Panc1 (cell line): ENCODE measurements around the gene NCAPD2.

Experiments
- CTCF ChIP-seq: fragments of 450-650 bp; IDR thresholded peaks from 2 replicates; pipeline ENCODE4 v1.5.1; 2017; ENCODE audit warnings: mild to moderate bottlenecking
- POLR2AphosphoS5 ChIP-seq: IDR thresholded peaks from 2 replicates; pipeline ENCODE4 v1.6.1; 2012; ENCODE audit warnings: mild to moderate bottlenecking, low read depth, low read length, moderate library complexity
- SIN3A ChIP-seq: IDR thresholded peaks from 2 replicates; pipeline ENCODE4 v1.6.1; 2012; ENCODE audit warnings: low read depth, mild to moderate bottlenecking, low read length, moderate library complexity, borderline replicate concordance; ENCODE audit not compliant: insufficient read depth
- TCF7L2 ChIP-seq: IDR thresholded peaks from 2 replicates; pipeline ENCODE4 v1.6.1; 2011; ENCODE audit warnings: mild to moderate bottlenecking, low read depth, low read length, inconsistent platforms
- TF ChIP-seq, protein P1 (sequence below), 2 experiments: IDR thresholded peaks; 2 replicates each; pipeline ENCODE4 v1.6.1; 2011 to 2012; ENCODE audit warnings: low read depth in 2 of 2, control low read depth in 1 of 2, low read length in 1 of 2, mild to moderate bottlenecking in 1 of 2, moderate library complexity in 1 of 2; ENCODE audit not compliant: insufficient read depth in 1 of 2

GRCh38 chr12:6461401-6462233 is 32.3 kb upstream of the NCAPD2 start:
- no peak for TF ChIP-seq POLR2AphosphoS5
- TF ChIP-seq, protein P1, sequence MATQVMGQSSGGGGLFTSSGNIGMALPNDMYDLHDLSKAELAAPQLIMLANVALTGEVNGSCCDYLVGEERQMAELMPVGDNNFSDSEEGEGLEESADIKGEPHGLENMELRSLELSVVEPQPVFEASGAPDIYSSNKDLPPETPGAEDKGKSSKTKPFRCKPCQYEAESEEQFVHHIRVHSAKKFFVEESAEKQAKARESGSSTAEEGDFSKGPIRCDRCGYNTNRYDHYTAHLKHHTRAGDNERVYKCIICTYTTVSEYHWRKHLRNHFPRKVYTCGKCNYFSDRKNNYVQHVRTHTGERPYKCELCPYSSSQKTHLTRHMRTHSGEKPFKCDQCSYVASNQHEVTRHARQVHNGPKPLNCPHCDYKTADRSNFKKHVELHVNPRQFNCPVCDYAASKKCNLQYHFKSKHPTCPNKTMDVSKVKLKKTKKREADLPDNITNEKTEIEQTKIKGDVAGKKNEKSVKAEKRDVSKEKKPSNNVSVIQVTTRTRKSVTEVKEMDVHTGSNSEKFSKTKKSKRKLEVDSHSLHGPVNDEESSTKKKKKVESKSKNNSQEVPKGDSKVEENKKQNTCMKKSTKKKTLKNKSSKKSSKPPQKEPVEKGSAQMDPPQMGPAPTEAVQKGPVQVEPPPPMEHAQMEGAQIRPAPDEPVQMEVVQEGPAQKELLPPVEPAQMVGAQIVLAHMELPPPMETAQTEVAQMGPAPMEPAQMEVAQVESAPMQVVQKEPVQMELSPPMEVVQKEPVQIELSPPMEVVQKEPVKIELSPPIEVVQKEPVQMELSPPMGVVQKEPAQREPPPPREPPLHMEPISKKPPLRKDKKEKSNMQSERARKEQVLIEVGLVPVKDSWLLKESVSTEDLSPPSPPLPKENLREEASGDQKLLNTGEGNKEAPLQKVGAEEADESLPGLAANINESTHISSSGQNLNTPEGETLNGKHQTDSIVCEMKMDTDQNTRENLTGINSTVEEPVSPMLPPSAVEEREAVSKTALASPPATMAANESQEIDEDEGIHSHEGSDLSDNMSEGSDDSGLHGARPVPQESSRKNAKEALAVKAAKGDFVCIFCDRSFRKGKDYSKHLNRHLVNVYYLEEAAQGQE (IDR thresholded peaks at IDR 0.05; ENCODE audit: insufficient read depth in 1 of 2, low read depth in 2 of 2, low read length in 1 of 2), result no peak
- TF ChIP-seq CTCF, result no peak
- no peak for TF ChIP-seq SIN3A
- no peak for TF ChIP-seq TCF7L2
